ENCODE data around the gene SEC24A.
"Not testable (repeated sequence)": the region's sequence is repeated elsewhere in the genome, so short reads cannot be mapped to it uniquely, and the experiment has no call there.

SEC24A gene

GRCh38 chr5:134749415-134749814 is 100.8 kb downstream of the SEC24A start:
- no peak for DNase-seq (ENCODE audit: low spot score)

GRCh38 chr5:134758176-134758503 is 109.6 kb downstream of the SEC24A start:
- DNase-seq (ENCODE audit: low spot score): no peak

- DNase-seq (ENCODE audit: low spot score): peak; percentile 97
Measured at GRCh38 chr5:134758504-134759341, 110.1 kb downstream of the SEC24A start, which contains the start of gene DDX46. Gene DDX46, plus strand, starts transcription at chr5:134758779. Its CDS starts 160 bp downstream, at chr5:134758939.

GRCh38 chr5:134767528-134768291 is 119.1 kb downstream of the SEC24A start:
- not testable (repeated sequence) for DNase-seq (ENCODE audit: low spot score)

- DNase-seq (ENCODE audit: low spot score): peak; percentile 20
Measured at GRCh38 chr5:134769206-134769605, 120.6 kb downstream of the SEC24A start.

- no peak for DNase-seq (ENCODE audit: low spot score)
Measured at GRCh38 chr5:134772461-134773125, 124.0 kb downstream of the SEC24A start.

GRCh38 chr5:134777366-134777765 is 128.8 kb downstream of the SEC24A start:
- no peak for DNase-seq (ENCODE audit: low spot score)
